ENCODE results near the gene NUTM2B.
"Not testable (repeated sequence)": the region's sequence is repeated elsewhere in the genome, so short reads cannot be mapped to it uniquely, and the experiment has no call there.

- not testable (repeated sequence) for TF ChIP-seq CTCF (IDR thresholded peaks at IDR 0.05); POLR2AphosphoS5 (IDR thresholded peaks at IDR 0.05); POLR2A (IDR thresholded peaks at IDR 0.05; ENCODE audit: low read depth); EP300 (IDR thresholded peaks at IDR 0.05)
Measured at GRCh38 chr10:79674878-79675277, 28.1 kb upstream of the NUTM2B start.

Measured in esophagus muscularis mucosa (tissue), 4 donors.